Testis (tissue), 2 donors: ENCODE data around the gene PLEKHA1.

Source experiments
- POLR2A ChIP-seq: fragments of 450-650 bp; IDR thresholded peaks from one replicate; pipeline ENCODE4 v1.6.1; 2017; ENCODE audit warnings: antibody characterized with exemption, mild to moderate bottlenecking, moderate library complexity
- TF ChIP-seq, protein P1 (sequence below), 3 experiments: fragments of 450-650 bp in 2 of 3; fragments of 200-600 bp in 1 of 3; sonication (generic) in 1 of 3; IDR thresholded peaks; one replicate each; pipeline ENCODE4 v1.5.1; 2016 to 2019; ENCODE audit warnings: antibody characterized with exemption in 3 of 3, mild to moderate bottlenecking in 2 of 3, moderate library complexity in 1 of 3

DNA sequence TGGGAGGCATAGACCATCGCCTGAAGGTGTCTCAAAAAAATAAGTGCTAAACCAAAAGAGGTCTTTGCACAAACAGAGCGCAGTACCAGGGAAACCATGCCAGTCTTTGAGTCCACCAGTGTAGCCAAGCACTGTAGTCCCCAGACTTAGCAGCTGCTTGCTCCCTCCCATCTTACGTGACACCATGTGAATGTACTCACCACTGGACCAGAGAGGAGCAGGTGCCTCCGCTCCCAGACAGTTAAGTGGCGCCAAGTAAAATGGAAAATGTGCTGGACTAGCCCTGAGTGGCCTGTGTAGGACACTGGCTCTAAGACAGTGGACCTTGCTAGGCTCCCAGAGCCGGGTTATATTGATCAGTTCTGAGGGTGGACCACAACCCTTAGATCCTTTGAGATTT is 47.7 kb upstream of the PLEKHA1 start:
- TF ChIP-seq, protein P1, sequence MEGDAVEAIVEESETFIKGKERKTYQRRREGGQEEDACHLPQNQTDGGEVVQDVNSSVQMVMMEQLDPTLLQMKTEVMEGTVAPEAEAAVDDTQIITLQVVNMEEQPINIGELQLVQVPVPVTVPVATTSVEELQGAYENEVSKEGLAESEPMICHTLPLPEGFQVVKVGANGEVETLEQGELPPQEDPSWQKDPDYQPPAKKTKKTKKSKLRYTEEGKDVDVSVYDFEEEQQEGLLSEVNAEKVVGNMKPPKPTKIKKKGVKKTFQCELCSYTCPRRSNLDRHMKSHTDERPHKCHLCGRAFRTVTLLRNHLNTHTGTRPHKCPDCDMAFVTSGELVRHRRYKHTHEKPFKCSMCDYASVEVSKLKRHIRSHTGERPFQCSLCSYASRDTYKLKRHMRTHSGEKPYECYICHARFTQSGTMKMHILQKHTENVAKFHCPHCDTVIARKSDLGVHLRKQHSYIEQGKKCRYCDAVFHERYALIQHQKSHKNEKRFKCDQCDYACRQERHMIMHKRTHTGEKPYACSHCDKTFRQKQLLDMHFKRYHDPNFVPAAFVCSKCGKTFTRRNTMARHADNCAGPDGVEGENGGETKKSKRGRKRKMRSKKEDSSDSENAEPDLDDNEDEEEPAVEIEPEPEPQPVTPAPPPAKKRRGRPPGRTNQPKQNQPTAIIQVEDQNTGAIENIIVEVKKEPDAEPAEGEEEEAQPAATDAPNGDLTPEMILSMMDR (IDR thresholded peaks at IDR 0.05), result no peak
- TF ChIP-seq POLR2A, result no peak
